ENCODE measurements around the gene TMEM79. TPM values are rescaled to one million over a fixed set of nuclear protein-coding genes. Genes with fewer than 3 reads are reported as not detected.

Gene TMEM79
- total and polyA plus RNA-seq, 2 experiments from 2014 or later = 3.0 to 4.0 TPM

GRCh38 chr1:156246781-156247459 lies 37.2 kb upstream of the TMEM79 start:
- peaks cover 10% of the 10 kb centered on the region for H3K4me1 ChIP-seq (ENCODE audit: low read depth)
- DNase-seq (ENCODE audit: low read depth in 1 of 2, low spot score in 1 of 2) = no peak
- H3K27me3 ChIP-seq = no peaks in the 10 kb centered on the region
- peaks cover 10% of the 10 kb centered on the region for H3K36me3 ChIP-seq
- no peak overlapping the region for H3K4me3 ChIP-seq
- no peak for TF ChIP-seq CTCF (IDR thresholded peaks at IDR 0.05; ENCODE audit: low read depth, low read length)
- H3K9me3 ChIP-seq (ENCODE audit: low read depth) = no peaks in the 10 kb centered on the region
- H3K27ac ChIP-seq = no peak overlapping the region

- Histone ChIP-seq H3K4me3 (no peak within 1 kb of the TSS), H3K9me3 (ENCODE audit: low read depth) (no peaks in the 10 kb centered on the region), H3K4me1 (ENCODE audit: low read depth) (peaks cover 14% of the 10 kb centered on the region), H3K36me3 (peaks cover 17% of the 10 kb centered on the region), H3K27me3 (no peaks in the 10 kb centered on the region), H3K27ac (peak within 1 kb of the TSS; percentile 74)
- TF ChIP-seq CTCF (IDR thresholded peaks at IDR 0.05; ENCODE audit: low read depth, low read length) = no peak
- no peak for DNase-seq (ENCODE audit: low read depth in 1 of 2, low spot score in 1 of 2)
Observed at GRCh38 chr1:156247460-156248322, 36.4 kb upstream of the TMEM79 start, which contains the start of gene PAQR6. PAQR6 (minus strand) TSS chr1:156248056; CDS start chr1:156246731, 1,325 bp downstream.

GRCh38 chr1:156248323-156248683 lies 35.8 kb upstream of the TMEM79 start:
- Histone ChIP-seq H3K9me3 (ENCODE audit: low read depth) (no peaks in the 10 kb centered on the region), H3K4me3 (no peak overlapping the region), H3K36me3 (peaks cover 23% of the 10 kb centered on the region), H3K27me3 (no peaks in the 10 kb centered on the region), H3K27ac (peak overlapping the region; percentile 74), H3K4me1 (ENCODE audit: low read depth) (peaks cover 14% of the 10 kb centered on the region)
- DNase-seq (ENCODE audit: low read depth in 1 of 2, low spot score in 1 of 2) = no peak
- TF ChIP-seq CTCF (IDR thresholded peaks at IDR 0.05; ENCODE audit: low read depth, low read length) = no peak

GRCh38 chr1:156249593-156249992 lies 34.5 kb upstream of the TMEM79 start:
- H3K27me3 ChIP-seq = no peaks in the 10 kb centered on the region
- no peak for TF ChIP-seq CTCF (IDR thresholded peaks at IDR 0.05; ENCODE audit: low read depth, low read length)
- H3K27ac ChIP-seq = no peak overlapping the region
- peaks cover 28% of the 10 kb centered on the region for H3K36me3 ChIP-seq
- H3K4me3 ChIP-seq = no peak overlapping the region
- H3K9me3 ChIP-seq (ENCODE audit: low read depth) = no peaks in the 10 kb centered on the region
- no peak for DNase-seq (ENCODE audit: low read depth in 1 of 2, low spot score in 1 of 2)
- peaks cover 14% of the 10 kb centered on the region for H3K4me1 ChIP-seq (ENCODE audit: low read depth)

GRCh38 chr1:156251527-156251926 lies 32.6 kb upstream of the TMEM79 start:
- Histone ChIP-seq H3K36me3 (peaks cover 36% of the 10 kb centered on the region), H3K9me3 (ENCODE audit: low read depth) (no peaks in the 10 kb centered on the region), H3K27ac (peak overlapping the region; percentile 89), H3K4me3 (no peak overlapping the region), H3K27me3 (no peaks in the 10 kb centered on the region), H3K4me1 (ENCODE audit: low read depth) (peaks cover 14% of the 10 kb centered on the region)
- peak; percentile 35 to 58 for DNase-seq (ENCODE audit: low read depth in 1 of 2, low spot score in 1 of 2)
- no peak for TF ChIP-seq CTCF (IDR thresholded peaks at IDR 0.05; ENCODE audit: low read depth, low read length)

Measured in cardiac muscle cell (in vitro differentiated cells and primary cell).